HepG2 (cell line): Measurements from ENCODE around the gene SLC22A23. TPM values are rescaled to one million over a fixed set of nuclear protein-coding genes. Genes with fewer than 3 reads are reported as not detected.

Experiments
- ATF2 ChIP-seq: sonication (generic); formaldehyde crosslinking; IDR thresholded peaks from 2 replicates; pipeline ENCODE4 v1.4.0; 2020; ENCODE audit warnings: missing genetic modification reagents
- BRCA1 ChIP-seq: sonication (generic); formaldehyde crosslinking; IDR thresholded peaks from 2 replicates; pipeline ENCODE4 v1.4.0; 2020; ENCODE audit warnings: missing genetic modification reagents
- CERS6 ChIP-seq: sonication (generic); formaldehyde crosslinking; IDR thresholded peaks from 2 replicates; pipeline ENCODE4 v1.5.0; 2020; ENCODE audit warnings: missing genetic modification reagents
- GATAD2A ChIP-seq: IDR thresholded peaks from 2 replicates; pipeline ENCODE4 v1.6.1; 2016
- HMG20B ChIP-seq: conservative IDR thresholded peaks from 2 replicates; pipeline ENCODE4 v1.6.1; 2016; ENCODE audit warnings: missing genetic modification reagents, missing compliant biosample characterization
- HOXA5 ChIP-seq: sonication (generic); formaldehyde crosslinking; IDR thresholded peaks from 2 replicates; pipeline ENCODE4 v1.4.0; 2020; ENCODE audit warnings: missing genetic modification reagents
- MBNL3 ChIP-seq: fragments of 250-450 bp; sonication (Bioruptor Pico); conservative IDR thresholded peaks from 2 replicates; pipeline ENCODE4 v1.8.0; 2022; ENCODE audit warnings: mild to moderate bottlenecking, inconsistent platforms
- MXD4 ChIP-seq: IDR thresholded peaks from 2 replicates; pipeline ENCODE4 v1.6.1; 2016; ENCODE audit warnings: mild to moderate bottlenecking, missing biosample characterization, missing genetic modification reagents
- SIN3B ChIP-seq: fragments of 150-350 bp; IDR thresholded peaks from 2 replicates; pipeline ENCODE4 v1.6.1; 2014; ENCODE audit warnings: low read length
- SP140L ChIP-seq: sonication (generic); formaldehyde crosslinking; IDR thresholded peaks from 2 replicates; pipeline ENCODE4 v1.4.0; 2020; ENCODE audit warnings: missing genetic modification reagents, borderline replicate concordance
- TEAD2 ChIP-seq: sonication (generic); formaldehyde crosslinking; IDR thresholded peaks from 2 replicates; pipeline ENCODE4 v1.9.0; 2021; ENCODE audit warnings: missing genetic modification reagents
- ZNF121 ChIP-seq: sonication (generic); formaldehyde crosslinking; IDR thresholded peaks from 2 replicates; pipeline ENCODE4 v1.5.0; 2020; ENCODE audit warnings: mild to moderate bottlenecking, missing genetic modification reagents
- ZNF337 ChIP-seq: sonication (generic); formaldehyde crosslinking; IDR thresholded peaks from 2 replicates; pipeline ENCODE4 v1.5.1; 2020; ENCODE audit warnings: missing genetic modification reagents, low read depth, mild to moderate bottlenecking, borderline replicate concordance
- ZNF547 ChIP-seq: sonication (generic); formaldehyde crosslinking; IDR thresholded peaks from 2 replicates; pipeline ENCODE4 v1.5.1; 2020; ENCODE audit warnings: mild to moderate bottlenecking, missing genetic modification reagents
- ZNF556 ChIP-seq: sonication (generic); formaldehyde crosslinking; IDR thresholded peaks from 2 replicates; pipeline ENCODE4 v1.4.0; 2020; ENCODE audit warnings: mild to moderate bottlenecking, missing genetic modification reagents, borderline replicate concordance
- ZNF570 ChIP-seq: sonication (generic); formaldehyde crosslinking; IDR thresholded peaks from 2 replicates; pipeline ENCODE4 v1.4.0; 2020; ENCODE audit warnings: mild to moderate bottlenecking, missing genetic modification reagents, borderline replicate concordance
- ZNF644 ChIP-seq: IDR thresholded peaks from 2 replicates; pipeline ENCODE4 v1.6.1; 2016; ENCODE audit warnings: low read depth
- ZNF646 ChIP-seq: sonication (generic); formaldehyde crosslinking; IDR thresholded peaks from 2 replicates; pipeline ENCODE4 v1.9.0; 2021; ENCODE audit warnings: mild to moderate bottlenecking, missing genetic modification reagents
- ZNF678 ChIP-seq: sonication (generic); formaldehyde crosslinking; IDR thresholded peaks from 2 replicates; pipeline ENCODE4 v1.4.0; 2020; ENCODE audit warnings: mild to moderate bottlenecking, missing genetic modification reagents
- ZNF740 ChIP-seq: sonication (generic); formaldehyde crosslinking; IDR thresholded peaks from 2 replicates; pipeline ENCODE4 v1.4.0; 2020; ENCODE audit warnings: missing genetic modification reagents
- ZNF766 ChIP-seq: sonication (generic); formaldehyde crosslinking; IDR thresholded peaks from 2 replicates; pipeline ENCODE4 v1.5.0; 2020; ENCODE audit warnings: missing genetic modification reagents, borderline replicate concordance
- ZNF879 ChIP-seq: sonication (generic); formaldehyde crosslinking; IDR thresholded peaks from 2 replicates; pipeline ENCODE4 v1.8.1; 2023; ENCODE audit warnings: missing genetic modification reagents
- polyA plus RNA-seq, 8 experiments: library from polyadenylated mRNA; depleted of rRNA in 3 of 8; stranded (reverse) in 7 of 8; unstranded in 1 of 8; fragments of >200 nt; fragmentation: Illumina TruSeq in 4 of 8; extraction: Trizol in 4 of 8; gene quantifications; 2 replicates each; pipeline versions ENCODE4 v1.2.1 to v1.2.3, GENCODE V29; 2011 to 2016; ENCODE audit warnings: low read depth in 4 of 8, missing spikeins in 1 of 8, mixed read lengths in 1 of 8; ENCODE audit not compliant: insufficient read depth in 1 of 8
- total RNA-seq, 5 experiments: library from RNA; depleted of rRNA; stranded (reverse); fragments of >200 nt; fragmentation: Illumina TruSeq; extraction: Trizol; gene quantifications; 2 replicates each; pipeline ENCODE4 v1.2.3, GENCODE V29; 2016; ENCODE audit warnings: low read depth in 1 of 5

Gene SLC22A23
- total and polyA plus RNA-seq, 2 of the 13 experiments (the other 11 are each of a cell fraction or from before 2014, with no cell fraction given), result 11.8 to 17.5 TPM

- peak; percentile 44; the same call in 1 of the 2 replicates for TF ChIP-seq ATF2 (CRISPR knock-in tag)
- no peak for TF ChIP-seq ZNF337 (CRISPR knock-in tag)
- TF ChIP-seq ZNF121 (CRISPR knock-in tag), result no peak
- TF ChIP-seq BRCA1 (CRISPR knock-in tag), result no peak
- TF ChIP-seq TEAD2 (CRISPR knock-in tag), result no peak
- no peak for TF ChIP-seq MXD4
- no peak for TF ChIP-seq ZNF646 (CRISPR knock-in tag)
- TF ChIP-seq SIN3B, result no peak
- TF ChIP-seq ZNF644 (CRISPR knock-in tag), result peak; percentile 35; the same call in 1 of the 2 replicates
- TF ChIP-seq ZNF570 (CRISPR knock-in tag), result no peak
- no peak for TF ChIP-seq ZNF547 (CRISPR knock-in tag)
- peak; percentile 80 for TF ChIP-seq GATAD2A
- TF ChIP-seq MBNL3, result no peak
- TF ChIP-seq CERS6 (CRISPR knock-in tag), result no peak
- TF ChIP-seq ZNF556 (CRISPR knock-in tag), result no peak
- no peak for TF ChIP-seq ZNF678
- TF ChIP-seq HOXA5 (CRISPR knock-in tag), result peak; percentile 11; the same call in 1 of the 2 replicates
- TF ChIP-seq ZNF740 (CRISPR knock-in tag), result no peak
- peak; percentile 47; the same call in 1 of the 2 replicates for TF ChIP-seq HMG20B (CRISPR knock-in tag)
- TF ChIP-seq ZNF879 (CRISPR knock-in tag), result no peak
- TF ChIP-seq ZNF766 (CRISPR knock-in tag), result no peak
- no peak for TF ChIP-seq SP140L
These were observed 74.2 kb downstream of the SLC22A23 start (continued) for GRCh38 chr6:3382326-3383279.
